ENCODE results near the gene PNMA6E. TPM values are rescaled to one million over a fixed set of nuclear protein-coding genes. Genes with fewer than 3 reads are reported as not detected.

PNMA6E gene
- polyA plus RNA-seq, 1 donor from 2014 or later: not detected

DNA sequence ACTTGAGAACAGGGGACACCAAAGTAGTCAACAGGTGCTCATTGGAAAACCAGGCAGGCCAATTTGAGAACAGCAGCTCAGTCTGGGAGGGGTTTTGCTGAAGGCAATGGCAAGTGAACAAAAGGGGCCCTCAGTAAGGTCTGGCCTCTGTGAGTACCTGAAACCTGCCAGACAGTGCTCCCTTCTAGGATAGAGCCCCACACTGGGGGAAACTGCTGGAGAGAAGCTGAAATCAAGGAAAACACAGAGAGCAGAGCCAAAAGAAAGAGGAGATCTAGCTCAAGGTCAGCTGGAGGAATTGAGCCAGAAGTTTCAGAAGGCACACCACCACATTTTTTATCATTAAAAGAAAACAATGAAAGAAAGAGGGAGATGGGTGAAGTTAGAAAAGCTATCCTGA is 28.2 kb downstream of the PNMA6E start:
- H3K4me1 Mint-ChIP-seq: no peaks in the 10 kb centered on the region
- peaks cover 0 to 4% (median 0%) of the 10 kb centered on the region in 3 donors for H3K9me3 Mint-ChIP-seq
- H3K36me3 Mint-ChIP-seq: peaks cover 1% of the 10 kb centered on the region
- H3K27me3 Mint-ChIP-seq: peaks cover 3% of the 10 kb centered on the region
- H3K27ac Mint-ChIP-seq: no peak overlapping the region
- no peak overlapping the region for H3K4me3 Mint-ChIP-seq

DNA sequence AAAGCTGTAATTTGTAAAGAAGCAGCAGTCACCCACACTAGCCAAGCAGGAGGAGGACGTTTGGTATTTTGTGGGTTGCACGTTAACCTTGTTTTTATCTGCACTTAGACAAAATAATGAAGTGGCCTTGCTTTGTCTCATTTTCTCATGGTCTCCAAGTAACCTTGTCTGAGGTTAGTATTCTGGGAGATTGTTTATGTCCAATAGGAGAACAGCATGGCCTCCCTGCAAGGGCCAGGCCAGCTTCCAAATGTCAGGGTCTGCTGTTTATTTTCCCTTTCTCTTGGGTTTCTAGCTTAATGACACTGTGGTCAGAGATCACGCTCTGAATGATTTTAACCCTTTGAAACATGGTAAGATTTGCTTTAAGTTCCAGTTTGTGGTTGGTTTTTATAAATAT is 29.9 kb downstream of the PNMA6E start:
- no peaks in the 10 kb centered on the region for H3K9me3 Mint-ChIP-seq
- H3K36me3 Mint-ChIP-seq: peaks cover 1% of the 10 kb centered on the region
- H3K4me1 Mint-ChIP-seq: no peaks in the 10 kb centered on the region
- no peak overlapping the region for H3K27ac Mint-ChIP-seq
- peaks cover 3% of the 10 kb centered on the region for H3K27me3 Mint-ChIP-seq
- no peak overlapping the region for H3K4me3 Mint-ChIP-seq

DNA sequence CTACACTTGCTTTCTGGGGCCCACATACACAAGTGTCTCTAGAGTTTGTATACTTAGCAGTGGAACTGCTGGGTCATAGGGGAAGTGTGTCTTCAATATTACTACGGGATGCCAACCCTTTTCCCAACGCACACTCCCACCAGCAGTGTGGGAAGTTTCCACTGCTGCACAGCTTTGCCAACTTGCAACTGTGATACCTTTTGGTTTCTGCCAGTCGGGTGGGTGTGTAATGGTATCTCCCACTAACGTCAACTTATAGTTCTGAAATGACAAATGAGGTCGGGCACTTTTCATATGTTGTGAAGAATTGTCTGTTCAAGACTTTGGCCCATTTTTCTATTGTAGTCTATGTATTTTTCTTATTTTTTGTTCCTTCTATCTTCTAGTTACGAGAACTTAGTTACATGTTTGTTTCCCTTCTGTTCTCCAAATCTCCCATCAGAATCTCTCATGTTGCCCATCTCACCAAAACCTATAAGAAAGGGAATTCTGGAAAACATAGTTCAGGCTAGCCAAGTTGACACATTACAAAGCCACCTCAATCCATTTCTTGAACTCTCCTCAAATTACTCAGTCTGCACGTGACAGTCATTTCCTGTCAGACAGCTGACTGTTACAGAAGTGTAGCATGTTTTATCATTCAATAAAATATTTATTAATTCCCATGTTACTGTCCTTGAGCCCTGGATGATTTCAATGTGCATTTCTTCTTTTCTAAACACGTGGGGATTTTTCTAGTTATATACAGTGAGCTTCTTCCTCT is 30.7 kb downstream of the PNMA6E start:
- no peaks in the 10 kb centered on the region for H3K4me1 Mint-ChIP-seq
- no peaks in the 10 kb centered on the region for H3K9me3 Mint-ChIP-seq
- H3K27me3 Mint-ChIP-seq: peaks cover 3% of the 10 kb centered on the region
- no peak overlapping the region for H3K27ac Mint-ChIP-seq
- H3K36me3 Mint-ChIP-seq: peaks cover 1% of the 10 kb centered on the region
- no peak overlapping the region for H3K4me3 Mint-ChIP-seq

DNA sequence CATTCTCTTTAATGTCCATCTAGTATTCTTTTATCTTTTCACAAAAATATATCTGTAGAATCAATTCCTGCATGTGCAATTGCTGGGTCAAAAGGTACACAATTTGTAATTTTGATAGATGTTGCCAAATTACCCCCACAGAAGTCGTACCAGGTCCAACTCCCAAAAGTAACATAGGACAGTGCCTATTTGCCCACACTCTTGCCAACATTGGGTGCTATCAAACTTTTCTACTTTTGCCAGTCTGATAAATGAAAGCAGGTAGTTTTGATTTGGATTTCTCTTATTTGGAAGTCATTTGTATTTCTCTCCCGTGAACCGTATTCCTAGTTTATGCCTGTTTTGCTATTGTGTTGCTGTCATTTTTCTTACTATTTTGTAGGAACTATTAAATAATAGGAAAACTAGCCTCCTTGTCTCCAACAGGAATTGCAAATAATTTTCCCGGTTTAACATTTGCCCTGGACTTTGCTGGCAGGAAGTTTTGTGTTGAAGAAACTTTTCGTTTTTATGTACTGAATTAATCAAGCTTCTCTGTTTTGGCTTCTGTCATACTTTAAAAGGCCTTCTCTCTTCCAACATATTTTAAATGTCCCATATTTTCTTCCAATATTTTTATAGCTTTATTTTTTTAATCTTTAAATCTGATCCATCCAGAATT is 34.1 kb downstream of the PNMA6E start:
- peaks cover 2% of the 10 kb centered on the region for H3K27me3 Mint-ChIP-seq
- no peak overlapping the region for H3K4me3 Mint-ChIP-seq
- peaks cover 0 to under 1% (median 0%) of the 10 kb centered on the region in 3 donors for H3K9me3 Mint-ChIP-seq
- H3K27ac Mint-ChIP-seq: no peak overlapping the region
- H3K4me1 Mint-ChIP-seq: no peaks in the 10 kb centered on the region
- no peaks in the 10 kb centered on the region for H3K36me3 Mint-ChIP-seq

DNA sequence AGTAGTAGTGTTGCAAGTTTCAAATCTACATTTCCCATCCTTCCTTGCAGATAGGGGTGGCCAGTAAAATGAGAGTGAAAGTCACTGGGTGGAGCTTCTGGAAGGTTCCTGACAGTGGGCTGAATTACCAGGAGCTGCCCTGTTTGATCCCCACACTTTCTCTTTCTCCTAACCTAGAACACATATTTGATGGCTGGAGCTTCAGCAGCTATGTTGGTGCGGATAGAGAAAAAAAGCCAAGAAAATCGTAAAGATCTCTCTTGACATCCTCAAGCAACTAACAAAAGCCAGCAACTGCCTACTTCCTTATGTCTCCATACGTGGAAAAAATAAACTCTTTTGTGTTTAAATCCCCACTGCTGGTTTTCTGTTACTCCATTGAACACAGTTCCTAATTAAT is 35.0 kb downstream of the PNMA6E start:
- no peak overlapping the region for H3K4me3 Mint-ChIP-seq
- no peaks in the 10 kb centered on the region for H3K36me3 Mint-ChIP-seq
- H3K27me3 Mint-ChIP-seq: no peaks in the 10 kb centered on the region
- no peak overlapping the region for H3K27ac Mint-ChIP-seq
- no peaks in the 10 kb centered on the region for H3K4me1 Mint-ChIP-seq
- peaks cover 0 to 1% (median 0%) of the 10 kb centered on the region in 3 donors for H3K9me3 Mint-ChIP-seq

DNA sequence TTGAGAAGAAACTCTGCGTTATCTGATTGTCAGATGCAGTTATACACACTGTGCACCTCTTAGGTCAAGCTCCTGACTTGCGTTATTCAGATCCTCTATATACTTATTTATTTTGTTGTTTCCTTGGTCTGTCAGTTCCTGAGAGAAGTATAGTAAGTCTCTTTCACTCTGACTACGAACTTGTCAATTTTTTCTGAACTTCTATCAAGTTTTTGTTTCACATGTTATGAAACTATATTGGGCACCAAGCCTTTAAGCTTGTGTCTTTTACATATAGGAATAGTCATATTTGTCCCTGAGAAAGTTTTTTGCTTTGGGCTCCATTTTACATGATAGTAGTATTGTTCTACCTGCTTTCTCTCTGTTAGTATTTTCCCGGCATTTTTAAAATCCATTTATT is 35.5 kb downstream of the PNMA6E start:
- Mint-ChIP-seq H3K4me3 (no peak overlapping the region), H3K36me3 (no peaks in the 10 kb centered on the region), H3K4me1 (no peaks in the 10 kb centered on the region), H3K27me3 (no peaks in the 10 kb centered on the region), H3K9me3 (peaks cover 0 to 1% (median 0%) of the 10 kb centered on the region in 3 donors), H3K27ac (no peak overlapping the region)

DNA sequence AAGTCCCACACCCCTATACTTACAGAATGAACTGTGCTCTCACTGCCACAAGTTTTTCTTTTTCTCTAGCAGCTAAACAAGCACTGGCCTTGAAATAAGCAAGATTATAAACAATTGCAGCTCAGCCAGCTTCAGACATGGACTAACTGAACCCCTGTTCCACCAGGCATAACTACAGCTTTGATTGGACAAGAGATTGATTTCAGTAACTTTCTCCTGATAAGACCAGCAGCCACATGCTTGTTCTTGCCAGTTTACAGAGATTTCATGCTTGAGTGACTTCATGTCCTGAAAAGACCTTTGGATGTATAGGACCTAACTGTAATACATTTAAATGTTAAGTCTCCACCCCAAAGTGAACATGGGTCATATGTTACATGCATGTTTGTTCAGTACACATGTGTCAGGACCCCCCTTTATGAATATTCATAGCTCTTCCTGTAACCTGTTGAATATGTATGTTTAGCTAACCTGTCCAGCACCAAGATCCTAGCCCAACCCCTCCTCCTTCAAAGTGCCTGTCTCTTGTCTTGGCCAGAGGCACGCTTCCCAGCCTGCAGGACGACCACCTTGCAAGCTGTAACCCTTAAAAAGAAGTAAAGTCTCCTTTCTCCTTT is 39.3 kb downstream of the PNMA6E start:
- peaks cover 1 to 11% (median 8%) of the 10 kb centered on the region in 3 donors for H3K9me3 Mint-ChIP-seq
- no peak overlapping the region for H3K27ac Mint-ChIP-seq
- no peaks in the 10 kb centered on the region for H3K27me3 Mint-ChIP-seq
- no peak overlapping the region for H3K4me3 Mint-ChIP-seq
- H3K4me1 Mint-ChIP-seq: no peaks in the 10 kb centered on the region
- no peaks in the 10 kb centered on the region for H3K36me3 Mint-ChIP-seq

DNA sequence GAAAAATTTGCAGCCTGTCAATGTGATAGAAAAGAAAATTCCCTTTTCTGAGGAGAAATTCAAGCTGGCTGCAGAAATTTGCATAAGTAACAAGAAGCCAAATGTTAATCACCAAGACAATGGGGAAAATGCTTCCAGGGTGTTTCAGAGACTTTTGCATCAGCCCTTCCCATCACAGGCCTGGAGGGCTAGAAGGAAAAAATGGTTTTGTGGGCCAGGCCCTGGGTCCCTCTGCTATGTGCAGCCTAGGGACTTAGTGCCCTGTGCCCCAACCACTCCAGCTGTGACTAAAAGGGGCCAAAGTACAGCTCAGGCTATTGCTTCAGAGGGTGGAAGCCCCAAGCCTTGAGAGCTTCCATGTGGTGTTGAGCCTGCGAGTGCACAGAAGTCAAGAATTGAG is 43.3 kb downstream of the PNMA6E start:
- no peaks in the 10 kb centered on the region for H3K27me3 Mint-ChIP-seq
- H3K4me1 Mint-ChIP-seq: no peaks in the 10 kb centered on the region
- H3K4me3 Mint-ChIP-seq: no peak overlapping the region
- H3K27ac Mint-ChIP-seq: peak overlapping the region in 1 of 3 donors; percentile 16
- H3K36me3 Mint-ChIP-seq: no peaks in the 10 kb centered on the region
- peaks cover 1 to 11% (median 11%) of the 10 kb centered on the region in 3 donors for H3K9me3 Mint-ChIP-seq

DNA sequence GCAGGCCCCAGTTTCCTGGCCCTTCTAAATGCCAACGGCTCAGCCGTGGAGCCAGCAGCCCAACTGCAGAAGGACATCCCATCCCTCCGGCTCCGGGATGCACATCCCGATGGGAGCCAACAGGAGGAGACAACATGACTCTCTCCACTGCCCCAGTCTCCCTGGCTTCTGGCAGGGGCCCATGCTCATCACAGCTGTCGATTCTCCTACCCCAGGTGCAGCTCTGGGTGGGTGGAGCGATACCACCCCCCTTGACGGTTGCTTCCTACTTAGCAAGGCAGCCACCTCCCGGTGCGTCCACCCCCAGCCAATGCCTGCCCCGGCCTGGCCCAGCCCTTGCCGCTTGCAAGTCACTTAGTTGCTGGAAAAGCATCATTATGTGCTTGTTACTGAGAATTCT is 47.7 kb downstream of the PNMA6E start:
- no peak overlapping the region for H3K27ac Mint-ChIP-seq
- no peaks in the 10 kb centered on the region for H3K27me3 Mint-ChIP-seq
- peaks cover 5% of the 10 kb centered on the region for H3K36me3 Mint-ChIP-seq
- peaks cover 0 to 5% (median 2%) of the 10 kb centered on the region in 3 donors for H3K9me3 Mint-ChIP-seq
- no peak overlapping the region for H3K4me3 Mint-ChIP-seq
- peaks cover 0 to 5% (median 5%) of the 10 kb centered on the region in 3 donors for H3K4me1 Mint-ChIP-seq

DNA sequence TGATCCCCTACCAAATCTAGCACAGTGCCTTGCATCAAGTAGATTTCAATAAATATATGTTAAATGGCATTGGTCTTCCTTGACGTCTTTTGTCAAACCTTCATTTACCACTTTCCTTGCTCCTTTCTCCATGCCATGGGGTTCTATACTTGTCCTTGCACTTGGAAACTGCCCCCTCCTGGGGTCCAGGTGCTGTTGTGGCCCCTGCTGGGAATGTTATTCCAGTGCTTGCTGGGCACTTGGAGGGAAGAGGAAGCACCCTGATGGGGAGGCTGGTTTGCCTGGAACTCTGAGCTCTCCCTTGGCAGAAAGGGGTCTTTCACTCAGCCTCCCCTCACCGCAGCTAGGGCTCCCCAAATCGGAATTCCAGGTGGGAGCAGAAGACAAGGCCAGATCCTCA is 48.3 kb downstream of the PNMA6E start:
- peaks cover 8% of the 10 kb centered on the region for H3K36me3 Mint-ChIP-seq
- peaks cover 0 to 3% (median 2%) of the 10 kb centered on the region in 3 donors for H3K9me3 Mint-ChIP-seq
- peak overlapping the region in 1 of 3 donors; percentile 15 for H3K27ac Mint-ChIP-seq
- H3K4me3 Mint-ChIP-seq: no peak overlapping the region
- no peaks in the 10 kb centered on the region for H3K27me3 Mint-ChIP-seq
- H3K4me1 Mint-ChIP-seq: peaks cover 0 to 5% (median 5%) of the 10 kb centered on the region in 3 donors

DNA sequence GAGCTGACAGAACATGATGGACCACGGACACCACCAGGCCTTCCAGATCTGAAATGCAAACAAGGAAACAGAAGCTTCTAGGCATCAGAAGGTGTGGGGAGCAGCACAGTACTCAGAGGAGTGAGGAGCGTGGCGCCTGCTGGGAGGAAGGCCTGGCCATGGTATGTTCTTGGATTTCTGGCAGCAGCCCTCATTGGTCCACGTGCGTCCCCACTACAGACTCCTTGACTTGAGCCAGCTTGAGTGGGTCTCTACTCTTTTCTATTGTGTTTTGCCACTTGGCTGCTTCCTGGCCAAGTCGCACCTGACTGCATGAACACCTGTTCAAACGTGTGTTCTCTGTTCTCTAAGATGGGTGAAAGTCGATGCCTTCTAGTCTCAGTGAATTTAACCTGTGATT is 49.2 kb downstream of the PNMA6E start:
- H3K36me3 Mint-ChIP-seq: peaks cover 9% of the 10 kb centered on the region
- peak overlapping the region in 1 of 3 donors; percentile 67 for H3K27ac Mint-ChIP-seq
- peaks cover 0 to 5% (median 5%) of the 10 kb centered on the region in 3 donors for H3K4me1 Mint-ChIP-seq
- H3K4me3 Mint-ChIP-seq: no peak overlapping the region
- H3K9me3 Mint-ChIP-seq: peaks cover 0 to 3% (median 2%) of the 10 kb centered on the region in 3 donors
- H3K27me3 Mint-ChIP-seq: no peaks in the 10 kb centered on the region

DNA sequence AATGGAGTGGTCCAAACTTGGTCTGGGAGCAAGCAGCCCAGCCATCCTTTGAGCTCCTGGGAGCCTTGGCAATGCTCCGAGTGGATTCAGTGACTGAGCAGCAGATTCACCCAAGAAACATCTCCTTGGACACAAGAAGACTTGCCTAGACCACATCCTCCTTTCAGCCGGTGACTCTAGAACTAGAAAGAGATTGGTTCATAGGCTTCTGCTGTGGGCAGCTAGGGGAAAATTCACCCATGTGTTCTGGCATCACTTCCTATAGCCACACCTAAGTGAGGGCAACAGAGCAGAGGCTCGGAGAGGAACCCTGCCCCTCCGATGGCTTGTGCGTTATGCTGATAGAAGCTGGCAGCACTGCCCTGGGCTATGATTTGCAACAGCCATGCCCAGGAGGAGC is 51.2 kb downstream of the PNMA6E start:
- Mint-ChIP-seq H3K27ac (no peak overlapping the region), H3K4me1 (peaks cover 0 to 5% (median 5%) of the 10 kb centered on the region in 3 donors), H3K4me3 (peak overlapping the region in 1 of 4 donors; percentile 12), H3K36me3 (peaks cover 12% of the 10 kb centered on the region), H3K27me3 (no peaks in the 10 kb centered on the region), H3K9me3 (peaks cover 0 to 2% (median 0%) of the 10 kb centered on the region in 3 donors)

DNA sequence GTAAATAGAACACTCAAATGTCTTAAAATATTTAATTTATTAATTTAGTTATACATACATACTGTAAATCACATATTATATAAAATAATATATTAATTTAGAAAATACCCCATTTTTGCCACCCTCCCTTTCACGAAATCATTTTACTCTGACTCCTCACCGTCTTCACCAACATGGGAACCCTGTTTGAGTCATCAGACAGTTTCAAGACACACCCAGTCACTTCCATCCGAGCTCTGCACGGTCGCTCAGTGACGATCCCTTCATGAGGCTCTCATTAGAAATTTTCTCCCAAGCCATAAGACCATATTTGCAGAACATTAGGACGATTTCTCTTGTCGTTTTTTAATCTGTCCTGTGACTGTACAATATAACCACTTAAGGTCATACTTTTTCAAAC is 52.7 kb downstream of the PNMA6E start:
- no peak overlapping the region for H3K4me3 Mint-ChIP-seq
- H3K9me3 Mint-ChIP-seq: peaks cover 0 to 2% (median 0%) of the 10 kb centered on the region in 3 donors
- no peak overlapping the region for H3K27ac Mint-ChIP-seq
- peaks cover 12% of the 10 kb centered on the region for H3K36me3 Mint-ChIP-seq
- H3K27me3 Mint-ChIP-seq: no peaks in the 10 kb centered on the region
- peaks cover 5 to 6% (median 5%) of the 10 kb centered on the region in 3 donors for H3K4me1 Mint-ChIP-seq

DNA sequence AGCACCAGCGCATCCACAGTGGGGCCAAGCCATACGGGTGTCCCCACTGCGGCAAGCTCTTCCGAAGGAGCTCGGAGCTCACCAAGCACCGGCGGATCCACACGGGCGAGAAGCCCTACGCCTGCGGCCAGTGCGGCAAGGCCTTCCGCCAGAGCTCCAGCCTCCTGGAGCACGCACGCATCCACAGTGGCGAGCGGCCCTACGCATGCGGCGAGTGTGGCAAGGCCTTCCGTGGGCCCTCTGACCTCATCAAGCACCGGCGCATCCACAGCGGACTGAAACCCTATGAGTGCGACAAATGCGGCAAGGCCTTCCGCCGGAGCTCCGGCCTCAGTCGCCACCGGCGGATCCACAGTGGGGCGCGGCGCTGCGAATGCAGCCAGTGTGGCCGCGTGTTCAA is 53.6 kb downstream of the PNMA6E start:
- Mint-ChIP-seq H3K27me3 (no peaks in the 10 kb centered on the region), H3K36me3 (peaks cover 12% of the 10 kb centered on the region), H3K9me3 (peaks cover 0 to 2% (median 0%) of the 10 kb centered on the region in 3 donors), H3K4me1 (peaks cover 3 to 6% (median 5%) of the 10 kb centered on the region in 3 donors), H3K4me3 (no peak overlapping the region), H3K27ac (no peak overlapping the region)

Measured in IgD-negative memory B cell (primary cell).